Astrocyte (in vitro differentiated cells and primary cell): ENCODE results near the gene CEP83.

Experiments
- EZH2 ChIP-seq: IDR thresholded peaks from 2 replicates; pipeline ENCODE4 v1.6.1; 2012; ENCODE audit warnings: mild to moderate bottlenecking, low read length, inconsistent platforms; ENCODE audit not compliant: insufficient read depth
- TF ChIP-seq, protein P1 (sequence below): IDR thresholded peaks from 2 replicates; pipeline ENCODE4 v1.5.1; 2011; ENCODE audit warnings: low read depth, mild to moderate bottlenecking, inconsistent platforms, low read length, moderate library complexity; ENCODE audit not compliant: insufficient read depth

- no peak for TF ChIP-seq EZH2
- TF ChIP-seq, protein P1, sequence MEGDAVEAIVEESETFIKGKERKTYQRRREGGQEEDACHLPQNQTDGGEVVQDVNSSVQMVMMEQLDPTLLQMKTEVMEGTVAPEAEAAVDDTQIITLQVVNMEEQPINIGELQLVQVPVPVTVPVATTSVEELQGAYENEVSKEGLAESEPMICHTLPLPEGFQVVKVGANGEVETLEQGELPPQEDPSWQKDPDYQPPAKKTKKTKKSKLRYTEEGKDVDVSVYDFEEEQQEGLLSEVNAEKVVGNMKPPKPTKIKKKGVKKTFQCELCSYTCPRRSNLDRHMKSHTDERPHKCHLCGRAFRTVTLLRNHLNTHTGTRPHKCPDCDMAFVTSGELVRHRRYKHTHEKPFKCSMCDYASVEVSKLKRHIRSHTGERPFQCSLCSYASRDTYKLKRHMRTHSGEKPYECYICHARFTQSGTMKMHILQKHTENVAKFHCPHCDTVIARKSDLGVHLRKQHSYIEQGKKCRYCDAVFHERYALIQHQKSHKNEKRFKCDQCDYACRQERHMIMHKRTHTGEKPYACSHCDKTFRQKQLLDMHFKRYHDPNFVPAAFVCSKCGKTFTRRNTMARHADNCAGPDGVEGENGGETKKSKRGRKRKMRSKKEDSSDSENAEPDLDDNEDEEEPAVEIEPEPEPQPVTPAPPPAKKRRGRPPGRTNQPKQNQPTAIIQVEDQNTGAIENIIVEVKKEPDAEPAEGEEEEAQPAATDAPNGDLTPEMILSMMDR = no peak
These were observed 85.5 kb downstream of the CEP83 start for GRCh38 chr12:94374124-94374523.
